NCI-H2196 (cell line): ENCODE results near the gene LPCAT1.

Experiments used
- DNase-seq: peaks from one replicate; lab custom pipeline; 2025; ENCODE audit not compliant: unreplicated experiment; lab: John Stamatoyannopoulos, UW

The LPCAT1 gene

GRCh38 chr5:1414311-1415058 is 109.3 kb downstream of the LPCAT1 start:
- no peak for DNase-seq

DNA sequence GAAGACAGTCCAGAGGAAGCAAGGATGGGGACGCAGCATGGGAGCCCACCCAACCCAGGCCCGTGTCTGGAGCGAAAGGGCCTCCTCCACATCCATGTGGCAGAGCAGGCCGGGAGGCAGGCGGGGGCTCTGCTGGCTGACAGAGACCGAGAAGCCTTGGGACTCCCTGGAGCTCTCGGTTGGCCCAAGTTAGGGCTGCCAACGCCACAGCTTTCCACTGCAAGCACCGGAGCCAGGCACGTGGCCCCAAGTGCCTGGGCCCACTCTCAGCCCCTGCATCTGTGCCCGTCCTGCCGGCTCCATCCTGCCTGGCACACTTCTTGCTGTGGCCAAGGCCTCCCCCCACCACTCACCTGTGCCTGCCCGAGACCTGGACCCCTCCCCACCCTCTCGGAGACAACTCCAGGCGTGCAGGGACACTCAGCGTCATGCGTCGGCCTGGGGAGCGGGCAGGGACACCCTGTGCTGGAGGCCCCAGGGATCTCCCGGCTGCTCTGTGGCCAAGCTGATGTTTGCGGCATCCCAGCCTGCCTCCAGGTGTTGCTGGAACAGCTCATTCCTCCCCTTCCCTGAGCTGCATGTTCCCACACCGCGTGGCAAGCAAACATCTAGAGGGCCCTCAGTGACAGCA is 110.0 kb downstream of the LPCAT1 start:
- no peak for DNase-seq

DNA sequence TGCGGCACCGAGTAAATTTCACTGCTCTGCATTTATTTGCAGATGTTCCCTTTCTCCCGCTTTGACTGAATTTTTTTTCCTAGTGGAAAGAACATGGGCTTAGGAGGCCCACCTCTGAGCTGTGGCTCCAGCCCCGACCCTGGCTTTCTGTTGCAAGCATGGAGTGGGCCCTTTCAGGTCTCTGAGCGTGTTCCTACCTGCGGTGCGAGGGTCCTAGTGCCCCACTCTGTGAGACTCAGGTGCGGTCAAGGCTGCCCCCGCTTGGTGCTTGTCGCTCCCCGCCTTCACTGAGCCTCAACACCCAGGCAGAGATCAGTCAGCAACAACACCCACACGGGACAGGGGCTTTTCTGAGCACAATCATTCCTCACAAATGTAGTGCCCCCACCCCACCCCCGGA is 110.5 kb downstream of the LPCAT1 start:
- DNase-seq, result no peak

GRCh38 chr5:1412621-1413020 is 111.1 kb downstream of the LPCAT1 start:
- DNase-seq, result no peak

- DNase-seq, result no peak
These were observed 111.6 kb downstream of the LPCAT1 start for GRCh38 chr5:1412163-1412562.
